ENCODE results near the gene PIK3CD.

Gene PIK3CD

GRCh38 chr1:9730096-9730901 lies 78.8 kb downstream of the PIK3CD start:
- H3K4me3 ChIP-seq (replicated peaks; ENCODE audit: low read depth, low read length) = no peak overlapping the region
- H3K27me3 ChIP-seq (replicated peaks; ENCODE audit: control insufficient read depth, insufficient read depth, low read length) = no peaks in the 10 kb centered on the region
- peak; percentile 24 for DNase-seq (ENCODE audit: extremely low read depth, insufficient read length)
- TF ChIP-seq, protein P1, sequence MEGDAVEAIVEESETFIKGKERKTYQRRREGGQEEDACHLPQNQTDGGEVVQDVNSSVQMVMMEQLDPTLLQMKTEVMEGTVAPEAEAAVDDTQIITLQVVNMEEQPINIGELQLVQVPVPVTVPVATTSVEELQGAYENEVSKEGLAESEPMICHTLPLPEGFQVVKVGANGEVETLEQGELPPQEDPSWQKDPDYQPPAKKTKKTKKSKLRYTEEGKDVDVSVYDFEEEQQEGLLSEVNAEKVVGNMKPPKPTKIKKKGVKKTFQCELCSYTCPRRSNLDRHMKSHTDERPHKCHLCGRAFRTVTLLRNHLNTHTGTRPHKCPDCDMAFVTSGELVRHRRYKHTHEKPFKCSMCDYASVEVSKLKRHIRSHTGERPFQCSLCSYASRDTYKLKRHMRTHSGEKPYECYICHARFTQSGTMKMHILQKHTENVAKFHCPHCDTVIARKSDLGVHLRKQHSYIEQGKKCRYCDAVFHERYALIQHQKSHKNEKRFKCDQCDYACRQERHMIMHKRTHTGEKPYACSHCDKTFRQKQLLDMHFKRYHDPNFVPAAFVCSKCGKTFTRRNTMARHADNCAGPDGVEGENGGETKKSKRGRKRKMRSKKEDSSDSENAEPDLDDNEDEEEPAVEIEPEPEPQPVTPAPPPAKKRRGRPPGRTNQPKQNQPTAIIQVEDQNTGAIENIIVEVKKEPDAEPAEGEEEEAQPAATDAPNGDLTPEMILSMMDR (IDR thresholded peaks at IDR 0.05; ENCODE audit: insufficient read depth, low read length, poor library complexity, severe bottlenecking) = no peak
- peaks cover 54% of the 10 kb centered on the region for H3K36me3 ChIP-seq (ENCODE audit: control insufficient read depth, insufficient read depth, low read length)

DNA sequence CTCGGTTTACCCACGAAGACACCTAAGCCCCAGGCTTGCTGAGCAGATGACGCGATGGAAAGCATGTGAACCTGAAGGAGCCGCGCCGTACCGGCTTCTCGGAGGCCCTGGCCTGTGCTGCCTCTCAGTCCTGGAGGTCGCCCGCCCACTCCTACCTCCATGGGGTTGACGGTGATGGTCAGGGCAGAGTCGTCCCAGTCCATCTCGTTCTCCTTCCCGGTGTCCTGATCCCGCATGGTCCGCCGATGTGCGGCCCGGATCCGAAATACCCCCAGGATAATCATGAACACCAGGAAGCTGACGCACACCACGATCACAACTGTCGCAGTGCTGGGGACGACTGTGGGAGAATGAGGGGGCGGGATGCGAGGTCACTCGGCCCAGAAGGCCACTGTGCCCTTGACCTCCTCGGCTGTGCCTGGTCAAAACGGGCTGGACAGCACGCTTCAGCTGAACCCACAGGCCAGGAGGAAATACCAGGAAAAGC lies 79.6 kb downstream of the PIK3CD start:
- H3K27me3 ChIP-seq (replicated peaks; ENCODE audit: control insufficient read depth, insufficient read depth, low read length) = no peaks in the 10 kb centered on the region
- peaks cover 60% of the 10 kb centered on the region for H3K36me3 ChIP-seq (ENCODE audit: control insufficient read depth, insufficient read depth, low read length)
- DNase-seq (ENCODE audit: extremely low read depth, insufficient read length) = peak; percentile 26
- no peak overlapping the region for H3K4me3 ChIP-seq (replicated peaks; ENCODE audit: low read depth, low read length)
- TF ChIP-seq, protein P1 (IDR thresholded peaks at IDR 0.05; ENCODE audit: insufficient read depth, low read length, poor library complexity, severe bottlenecking) = no peak

DNA sequence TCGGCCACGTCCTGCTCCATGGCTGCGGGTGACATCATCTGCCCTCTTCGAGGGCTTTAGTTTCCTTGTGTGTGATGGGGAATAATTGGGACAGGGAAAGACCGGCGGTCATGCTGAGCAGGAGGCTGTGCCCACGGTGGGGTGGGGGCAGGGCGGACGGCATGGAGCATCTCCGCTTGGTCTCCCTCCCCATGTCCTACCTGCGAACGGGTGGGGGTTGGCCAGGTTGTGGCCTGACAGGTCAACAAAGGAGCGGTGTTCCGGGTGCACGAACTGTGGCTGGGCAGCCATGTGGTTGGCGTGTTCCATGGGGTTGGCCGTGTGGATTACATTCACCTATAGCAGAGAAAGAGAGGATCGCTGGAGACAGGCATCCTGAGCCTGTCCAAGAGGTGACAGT lies 80.0 kb downstream of the PIK3CD start:
- Histone ChIP-seq H3K36me3 (ENCODE audit: control insufficient read depth, insufficient read depth, low read length) (peaks cover 63% of the 10 kb centered on the region), H3K4me3 (replicated peaks; ENCODE audit: low read depth, low read length) (no peak overlapping the region), H3K27me3 (replicated peaks; ENCODE audit: control insufficient read depth, insufficient read depth, low read length) (no peaks in the 10 kb centered on the region)
- TF ChIP-seq, protein P1 (IDR thresholded peaks at IDR 0.05; ENCODE audit: insufficient read depth, low read length, poor library complexity, severe bottlenecking) = no peak
- DNase-seq (ENCODE audit: extremely low read depth, insufficient read length) = peak; percentile 28

- Histone ChIP-seq H3K4me3 (replicated peaks; ENCODE audit: low read depth, low read length) (no peak overlapping the region), H3K27me3 (replicated peaks; ENCODE audit: control insufficient read depth, insufficient read depth, low read length) (no peaks in the 10 kb centered on the region), H3K36me3 (ENCODE audit: control insufficient read depth, insufficient read depth, low read length) (peaks cover 59% of the 10 kb centered on the region)
- DNase-seq (ENCODE audit: extremely low read depth, insufficient read length) = peak; percentile 26
- TF ChIP-seq, protein P1 (IDR thresholded peaks at IDR 0.05; ENCODE audit: insufficient read depth, low read length, poor library complexity, severe bottlenecking) = no peak
Observed at GRCh38 chr1:9732123-9732971, 80.8 kb downstream of the PIK3CD start.

- Histone ChIP-seq H3K27me3 (replicated peaks; ENCODE audit: control insufficient read depth, insufficient read depth, low read length) (no peaks in the 10 kb centered on the region), H3K4me3 (replicated peaks; ENCODE audit: low read depth, low read length) (no peak overlapping the region), H3K36me3 (ENCODE audit: control insufficient read depth, insufficient read depth, low read length) (peaks cover 58% of the 10 kb centered on the region)
- TF ChIP-seq, protein P1 (IDR thresholded peaks at IDR 0.05; ENCODE audit: insufficient read depth, low read length, poor library complexity, severe bottlenecking) = no peak
- peak; percentile 10 for DNase-seq (ENCODE audit: extremely low read depth, insufficient read length)
Observed at GRCh38 chr1:9733160-9733789, 81.7 kb downstream of the PIK3CD start.

All from GM06990 (cell line).